Femur (tissue), 1 donor: ENCODE results near the gene CERS1.

Source experiments
- DNase-seq: peaks from one replicate; pipeline ENCODE4 v3.0.0-alpha.2; 2017

Gene CERS1

DNA sequence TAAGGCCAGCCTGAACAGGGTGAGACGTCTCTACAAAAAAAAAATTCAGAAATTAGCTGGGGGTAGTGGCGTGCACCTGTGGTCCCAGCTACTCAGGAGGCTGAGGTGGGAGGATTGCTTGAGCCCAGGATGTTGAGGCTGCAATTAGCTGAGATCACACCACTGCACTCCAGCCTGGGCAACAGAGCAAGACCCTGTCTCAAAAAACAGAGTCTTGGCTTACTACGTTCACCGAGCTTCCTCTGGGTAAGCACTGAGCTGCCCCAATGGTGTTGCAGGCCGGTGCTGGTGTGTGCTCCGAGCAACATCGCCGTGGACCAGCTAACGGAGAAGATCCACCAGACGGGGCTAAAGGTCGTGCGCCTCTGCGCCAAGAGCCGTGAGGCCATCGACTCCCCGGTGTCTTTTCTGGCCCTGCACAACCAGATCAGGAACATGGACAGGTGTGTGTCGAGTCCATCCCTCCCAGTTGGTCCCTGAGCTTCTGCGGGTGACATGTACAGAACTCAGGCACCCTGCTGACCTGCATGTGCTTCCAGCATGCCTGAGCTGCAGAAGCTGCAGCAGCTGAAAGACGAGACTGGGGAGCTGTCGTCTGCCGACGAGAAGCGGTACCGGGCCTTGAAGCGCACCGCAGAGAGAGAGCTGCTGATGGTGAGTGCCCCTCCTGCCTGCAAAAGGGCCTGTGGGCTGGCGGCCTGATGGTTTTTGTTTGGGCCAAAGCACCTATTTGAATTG, 40.1 kb downstream of the CERS1 start:
- no peak for DNase-seq

DNA sequence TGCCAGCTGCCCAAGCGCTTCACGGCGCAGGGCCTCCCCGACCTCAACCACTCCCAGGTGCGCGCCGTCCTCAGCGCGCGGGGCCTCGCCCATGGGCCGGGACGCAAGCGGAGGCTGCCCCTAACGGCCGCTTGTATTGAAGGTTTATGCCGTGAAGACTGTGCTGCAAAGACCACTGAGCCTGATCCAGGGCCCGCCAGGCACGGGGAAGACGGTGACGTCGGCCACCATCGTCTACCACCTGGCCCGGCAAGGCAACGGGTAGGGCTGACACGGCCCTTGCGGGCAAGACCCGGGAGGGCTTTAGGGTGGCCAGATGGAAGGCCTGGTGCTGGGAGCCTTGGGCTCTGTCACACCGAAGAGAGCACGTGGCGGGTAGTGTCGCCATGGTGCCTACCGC, 41.0 kb downstream of the CERS1 start:
- DNase-seq, result no peak

DNA sequence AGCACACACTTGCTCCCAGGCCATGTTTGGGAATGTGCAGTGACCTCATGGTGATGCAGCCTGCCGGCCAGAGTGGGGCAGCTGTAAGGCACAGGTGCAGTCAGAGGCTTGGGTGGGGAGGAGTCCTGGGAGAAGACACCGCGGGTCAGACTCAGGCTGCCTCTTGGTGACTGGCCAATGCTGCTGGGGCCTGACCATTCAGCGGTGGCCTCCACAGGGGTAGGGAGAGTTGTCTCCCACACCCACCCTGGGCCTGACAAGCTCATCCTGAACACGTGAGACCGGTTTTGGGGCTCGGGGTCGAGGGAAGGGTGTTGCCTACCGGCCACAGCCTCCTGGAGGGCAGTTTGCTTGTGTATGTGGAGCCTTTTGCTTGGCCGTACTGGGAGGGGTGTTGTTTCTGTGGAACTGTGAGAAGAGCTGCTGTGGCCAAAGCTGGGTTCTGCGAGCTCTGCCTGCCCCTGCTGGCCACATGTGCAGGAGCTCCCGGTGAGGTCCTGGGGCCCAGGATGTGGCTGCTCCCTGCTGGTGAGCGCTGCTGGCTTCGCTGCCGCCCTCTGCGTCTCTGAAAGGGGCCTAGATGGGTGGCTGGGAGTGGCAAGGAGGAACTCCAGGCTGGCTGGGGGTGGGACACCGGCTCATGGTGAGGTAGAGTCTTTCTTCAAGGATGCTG, 42.1 kb downstream of the CERS1 start:
- peak; percentile 23 for DNase-seq

DNA sequence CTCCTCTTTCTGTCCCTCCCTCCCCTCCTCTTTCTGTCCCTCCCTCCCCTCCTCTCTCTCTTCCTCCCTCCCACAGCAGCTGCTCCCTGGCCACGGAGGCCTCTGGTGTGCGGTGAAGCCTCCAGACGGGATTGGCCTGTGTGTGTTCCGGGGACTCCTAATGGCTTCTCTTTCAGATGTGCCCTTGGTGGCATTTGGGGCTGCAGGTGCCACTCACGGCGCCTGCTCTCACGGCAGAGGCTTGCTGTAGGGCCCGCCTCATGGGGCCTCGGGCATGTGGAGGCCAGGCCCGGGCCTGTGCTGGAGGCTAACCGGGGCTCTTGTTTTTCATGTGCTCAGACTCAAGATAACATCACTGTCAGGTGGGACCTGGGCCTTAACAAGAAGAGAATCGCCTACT, 43.3 kb downstream of the CERS1 start:
- DNase-seq, result no peak

DNA sequence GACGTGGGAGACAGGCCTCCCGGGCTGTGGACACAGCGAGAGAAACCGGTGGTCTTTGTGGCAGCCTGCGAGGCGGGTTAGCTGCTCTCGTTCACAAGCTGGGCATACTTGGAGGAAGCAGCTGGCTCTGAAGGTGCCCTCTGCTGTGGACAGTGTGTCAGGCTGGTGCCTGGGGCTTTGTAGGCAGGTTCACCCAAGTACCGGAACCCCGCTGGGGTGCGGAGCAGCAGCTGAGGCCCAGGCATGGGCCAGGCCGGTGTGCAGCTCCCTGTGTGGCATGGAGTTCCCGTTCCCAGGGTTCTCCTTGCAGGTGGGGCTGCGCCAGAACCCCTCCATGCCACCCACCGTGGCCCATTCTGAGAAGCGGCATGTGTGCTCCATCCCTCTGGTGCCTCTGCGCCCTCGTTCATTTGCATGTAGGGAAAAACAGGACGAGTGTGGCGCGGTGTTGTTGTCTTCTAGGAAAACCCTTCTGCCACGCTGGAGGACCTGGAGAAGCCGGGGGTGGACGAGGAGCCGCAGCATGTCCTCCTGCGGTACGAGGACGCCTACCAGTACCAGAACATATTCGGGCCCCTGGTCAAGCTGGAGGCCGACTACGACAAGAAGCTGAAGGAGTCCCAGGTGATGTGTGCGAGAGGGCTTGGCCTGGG, 44.2 kb downstream of the CERS1 start:
- DNase-seq, result peak; percentile 17

DNA sequence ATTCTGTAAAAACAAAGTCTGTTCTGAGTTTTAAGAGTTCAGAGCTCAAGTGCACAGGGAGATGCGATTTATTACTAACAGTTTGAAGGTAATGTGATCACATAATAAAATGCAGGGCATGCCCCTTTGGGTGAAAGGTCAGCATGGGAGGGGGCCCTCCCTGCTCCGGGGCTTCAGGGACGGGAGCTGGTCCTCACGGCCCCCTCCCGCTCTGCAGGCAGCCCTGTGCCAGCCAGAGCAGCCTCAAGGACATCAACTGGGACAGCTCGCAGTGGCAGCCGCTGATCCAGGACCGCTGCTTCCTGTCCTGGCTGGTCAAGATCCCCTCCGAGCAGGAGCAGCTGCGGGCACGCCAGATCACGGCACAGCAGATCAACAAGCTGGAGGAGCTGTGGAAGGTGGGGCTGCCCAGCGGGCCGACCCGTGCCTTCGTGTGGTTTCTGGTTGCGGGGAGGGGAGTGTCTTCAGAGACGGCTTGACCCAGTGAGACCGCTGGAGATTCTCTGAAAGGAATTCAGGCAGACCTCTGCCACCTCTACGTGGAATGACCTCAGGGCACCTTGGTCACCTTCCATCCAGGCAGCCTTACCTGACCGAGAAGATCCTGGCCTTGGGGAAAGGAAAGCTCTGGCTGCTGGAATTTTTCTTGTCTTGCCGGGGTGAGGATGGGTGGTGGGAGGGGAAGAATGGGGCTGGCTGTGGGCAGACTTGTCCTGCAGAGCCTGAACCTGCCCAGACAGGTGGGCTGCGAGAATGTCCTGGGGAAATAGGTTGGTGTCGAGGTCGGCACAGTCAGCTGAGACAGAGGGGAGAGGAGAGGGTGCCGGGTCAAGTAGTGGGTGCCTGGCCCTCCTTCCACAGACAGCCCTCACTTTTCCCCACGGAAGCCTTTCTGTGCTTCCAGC, 45.2 kb downstream of the CERS1 start:
- peak; percentile 36 for DNase-seq

DNA sequence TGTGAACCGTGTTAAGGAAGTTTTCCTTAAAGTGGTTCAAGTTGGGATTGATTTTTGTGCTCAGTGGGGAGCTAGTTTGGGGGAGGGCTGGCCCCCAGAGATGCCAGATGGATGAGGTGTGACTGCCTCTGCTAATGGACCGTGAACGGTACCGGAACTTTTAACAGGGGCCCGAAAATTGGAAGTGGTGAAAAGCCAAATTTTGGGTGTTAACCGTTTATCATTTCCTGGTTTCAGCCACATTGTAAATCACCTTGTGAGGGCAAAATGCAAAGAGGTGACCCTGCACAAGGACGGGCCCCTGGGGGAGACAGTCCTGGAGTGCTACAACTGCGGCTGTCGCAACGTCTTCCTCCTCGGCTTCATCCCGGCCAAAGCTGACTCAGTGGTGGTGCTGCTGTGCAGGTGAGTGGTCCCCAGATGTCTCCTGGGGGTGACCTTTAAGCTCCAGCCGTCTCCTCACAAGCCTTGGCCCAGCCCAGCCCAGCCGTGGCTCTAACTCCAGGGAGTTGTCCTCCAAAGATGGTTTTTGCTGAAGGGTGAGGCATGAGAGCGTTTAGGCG, 46.0 kb downstream of the CERS1 start:
- DNase-seq, result peak; percentile 21

DNA sequence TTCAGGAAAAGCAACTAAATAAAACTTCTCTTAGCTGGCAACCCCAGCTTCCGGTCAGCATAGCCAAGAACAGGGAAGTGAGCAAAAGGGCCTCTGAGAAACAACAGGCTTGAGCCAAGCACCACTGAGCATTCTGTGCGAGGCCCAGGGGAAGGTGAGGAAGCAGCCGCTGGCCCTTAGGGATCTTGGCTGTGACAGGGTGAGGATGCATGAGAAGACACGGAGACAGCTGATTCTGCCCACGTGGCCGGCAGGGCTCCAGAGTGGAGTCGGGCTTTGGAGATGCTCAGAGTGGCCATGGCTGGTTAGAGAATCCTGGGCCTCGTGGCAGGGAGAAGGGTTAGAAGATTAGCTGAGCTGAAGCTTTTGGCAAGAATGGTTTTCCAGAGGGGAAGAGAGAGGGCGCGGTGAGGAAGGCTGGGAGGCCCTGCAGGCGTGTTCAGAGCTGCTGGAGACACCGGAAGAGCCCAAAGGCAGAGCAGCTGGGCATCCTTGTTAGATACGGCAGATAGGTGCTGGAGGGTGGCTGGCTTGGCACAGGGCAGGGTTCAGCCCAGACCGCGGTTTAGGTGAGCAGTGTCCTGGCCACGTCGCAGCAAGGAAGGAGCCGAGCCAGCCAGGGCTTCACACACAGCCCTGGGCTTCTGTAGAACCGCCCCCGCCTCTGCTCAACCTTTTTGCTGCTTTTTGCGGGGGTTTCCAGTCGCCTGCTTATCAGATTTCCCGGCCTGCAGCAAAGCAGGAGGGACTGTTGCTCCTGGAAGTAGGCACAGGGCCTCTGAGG, 46.9 kb downstream of the CERS1 start:
- peak; percentile 85 for DNase-seq

DNA sequence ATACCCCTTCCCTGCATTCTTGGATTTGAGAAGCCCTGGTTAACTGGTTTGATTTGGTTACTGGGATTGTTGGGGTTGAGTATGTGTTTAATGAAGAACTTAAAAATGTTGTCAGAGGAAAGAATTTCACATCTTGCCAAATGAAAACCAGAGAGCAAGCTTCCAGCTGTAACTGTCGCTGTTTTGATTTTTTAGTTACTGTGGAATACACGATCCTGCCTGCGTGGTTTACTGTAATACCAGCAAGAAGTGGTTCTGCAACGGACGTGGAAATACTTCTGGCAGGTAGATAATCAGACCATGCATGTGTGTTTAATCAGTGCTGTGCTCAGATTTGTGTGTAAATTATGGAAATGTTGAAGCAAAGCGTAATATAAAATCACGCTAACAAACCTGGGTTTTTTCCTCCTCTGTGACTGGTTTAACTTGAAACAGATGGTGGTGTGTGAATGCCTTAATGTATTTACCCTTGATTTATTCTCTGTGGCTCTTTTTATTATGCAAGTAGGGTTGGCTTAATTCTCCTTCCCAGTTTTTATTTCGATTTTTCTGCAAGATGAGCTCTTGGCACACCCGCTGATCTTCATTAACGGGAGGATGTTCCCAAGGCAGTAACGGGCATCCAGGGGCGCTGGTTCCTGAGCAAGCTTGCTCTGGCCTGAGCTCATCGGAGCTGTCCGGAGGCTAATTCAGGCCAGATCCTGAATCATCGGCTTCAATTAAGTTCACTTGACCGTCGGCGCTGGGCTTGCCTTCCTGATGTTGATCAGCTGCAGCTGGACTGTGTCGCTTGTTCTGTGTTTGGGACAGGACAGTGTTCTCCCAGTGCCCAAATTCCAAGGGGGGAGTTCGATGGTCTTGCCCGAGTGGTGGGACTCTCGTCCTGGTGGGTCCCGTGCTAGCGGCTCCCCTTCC, 48.2 kb downstream of the CERS1 start:
- DNase-seq, result peak; percentile 51

DNA sequence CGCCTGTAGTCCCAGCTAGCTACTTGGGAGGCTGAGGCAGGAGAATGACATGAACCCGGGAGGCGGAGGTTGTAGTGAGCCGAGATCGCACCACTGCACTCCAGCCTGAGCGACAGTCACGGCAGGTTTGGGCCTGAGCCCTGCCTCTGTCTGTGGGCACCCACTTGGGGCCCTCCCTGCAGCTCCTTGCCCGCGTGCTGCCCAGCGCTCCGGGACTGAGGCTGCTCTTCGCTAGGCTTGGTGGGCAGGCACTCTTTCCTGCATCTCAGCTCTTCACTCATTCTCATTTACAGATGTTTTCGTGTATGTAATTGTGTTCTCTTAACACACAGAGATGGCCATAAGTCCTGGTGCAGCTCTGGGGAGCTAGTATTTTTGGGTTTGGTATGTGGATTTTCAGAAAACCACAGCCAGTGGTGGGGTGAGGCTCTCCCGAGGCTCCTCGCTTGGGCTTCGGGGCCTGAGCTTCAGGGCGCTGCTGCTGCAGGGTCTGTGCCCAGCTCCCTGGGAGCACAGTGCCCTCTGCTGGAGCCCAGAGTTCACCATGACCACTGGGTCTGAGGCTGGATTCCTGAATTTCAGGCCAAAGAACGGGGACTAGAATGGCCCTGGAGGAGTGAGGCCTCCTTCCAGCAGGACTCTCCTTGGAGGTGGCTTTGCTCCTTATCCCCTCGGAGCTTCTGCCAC, 49.0 kb downstream of the CERS1 start:
- DNase-seq, result peak; percentile 89

DNA sequence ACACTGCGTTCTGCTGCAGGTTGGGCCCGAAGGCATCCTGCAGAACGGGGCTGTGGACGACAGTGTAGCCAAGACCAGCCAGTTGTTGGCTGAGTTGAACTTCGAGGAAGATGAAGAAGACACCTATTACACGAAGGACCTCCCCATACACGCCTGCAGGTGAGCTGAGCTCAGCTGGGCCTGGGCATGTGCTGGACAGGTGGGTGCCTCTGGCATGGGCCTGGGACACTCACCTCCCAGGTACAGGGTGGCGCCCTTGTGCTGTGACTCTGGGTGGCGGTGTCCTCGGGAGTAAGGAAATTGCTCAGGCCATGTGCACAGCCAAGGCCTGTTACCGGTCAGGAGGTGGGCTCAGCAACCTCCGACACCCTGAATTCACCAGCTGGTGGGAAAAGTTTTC, 50.0 kb downstream of the CERS1 start:
- no peak for DNase-seq

DNA sequence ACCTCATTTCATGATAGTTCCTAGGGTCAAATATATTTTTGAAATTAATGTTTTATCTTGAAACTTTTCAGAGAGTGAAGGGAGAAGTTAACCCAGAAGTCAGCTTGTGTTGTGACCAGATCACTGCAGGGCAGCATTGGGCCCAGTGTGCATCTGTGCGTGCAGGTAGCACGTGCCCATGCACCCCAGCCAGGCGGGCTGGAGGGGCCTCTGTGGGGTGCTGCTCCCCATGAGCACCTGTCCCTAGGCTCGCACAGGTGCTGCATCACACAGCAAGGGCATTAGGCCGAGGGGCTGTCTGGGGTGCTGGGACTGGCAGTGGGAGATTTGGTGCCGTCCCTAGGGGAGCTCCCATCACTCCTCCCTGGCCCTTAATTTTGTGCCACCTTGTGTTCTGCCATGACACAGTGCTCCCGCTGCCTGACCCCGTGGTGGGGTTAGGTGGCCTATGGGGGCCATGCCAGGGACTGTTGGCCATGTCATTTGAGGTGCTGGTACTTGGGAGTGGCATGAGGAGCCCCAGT, 51.1 kb downstream of the CERS1 start:
- no peak for DNase-seq

DNA sequence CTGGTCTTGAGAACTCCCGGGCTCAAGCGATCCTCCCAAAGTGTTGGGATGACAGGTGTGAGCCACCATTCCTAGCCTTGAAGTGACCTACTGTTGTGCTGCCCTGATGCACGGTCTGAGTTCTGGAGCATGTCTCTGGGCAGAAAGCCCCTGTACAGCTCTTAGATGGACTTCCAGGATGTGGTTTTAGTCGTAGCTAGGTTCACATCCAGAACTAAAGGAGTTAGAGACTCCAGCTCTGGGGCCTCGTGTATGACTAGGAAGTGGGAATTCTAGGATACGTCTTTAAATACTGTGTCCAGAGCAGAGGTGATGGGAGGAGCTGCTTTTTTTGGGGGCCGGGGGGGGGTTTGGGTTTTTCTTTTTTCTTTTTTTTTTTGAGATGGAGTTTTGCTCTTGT, 52.0 kb downstream of the CERS1 start:
- DNase-seq, result no peak

DNA sequence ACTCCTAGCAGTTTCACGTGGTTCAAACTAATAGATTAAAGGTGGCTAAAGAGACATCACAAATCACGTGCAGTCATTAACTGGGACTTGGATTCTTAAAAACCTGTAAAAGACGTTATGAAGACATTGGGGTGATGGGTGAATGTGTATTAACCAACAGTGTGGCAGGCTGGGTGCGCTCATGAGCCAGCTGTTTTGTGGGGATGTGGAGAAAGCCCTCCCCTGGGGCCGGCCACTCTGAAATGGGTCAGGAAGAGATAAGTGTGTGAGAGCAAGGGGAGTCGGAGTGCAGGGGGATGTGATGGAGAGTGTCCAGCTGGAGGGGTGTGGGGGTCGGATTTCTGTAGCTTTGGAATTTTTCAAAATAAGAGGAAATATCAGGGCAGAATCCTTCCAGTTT, 53.8 kb downstream of the CERS1 start:
- DNase-seq, result no peak

DNA sequence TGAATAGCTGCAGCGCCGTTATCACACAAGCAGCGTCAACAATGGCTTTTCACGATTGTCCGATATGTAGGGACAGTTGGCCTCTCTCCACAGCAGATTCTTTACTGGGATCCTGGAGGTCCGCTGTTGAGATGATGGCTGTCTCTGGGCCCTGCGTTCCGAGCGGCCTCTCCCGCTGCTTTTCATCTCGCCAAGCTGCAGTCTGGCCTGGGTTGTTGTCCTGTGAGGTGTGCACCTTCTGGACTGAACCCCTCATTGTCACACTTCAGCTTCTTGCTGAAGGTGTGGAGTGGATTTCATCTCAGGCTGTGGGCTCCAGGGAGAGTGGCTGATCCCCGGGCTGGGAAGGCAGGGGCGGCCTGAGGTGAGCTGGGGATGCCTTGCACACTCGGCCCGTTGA, 54.6 kb downstream of the CERS1 start:
- no peak for DNase-seq

DNA sequence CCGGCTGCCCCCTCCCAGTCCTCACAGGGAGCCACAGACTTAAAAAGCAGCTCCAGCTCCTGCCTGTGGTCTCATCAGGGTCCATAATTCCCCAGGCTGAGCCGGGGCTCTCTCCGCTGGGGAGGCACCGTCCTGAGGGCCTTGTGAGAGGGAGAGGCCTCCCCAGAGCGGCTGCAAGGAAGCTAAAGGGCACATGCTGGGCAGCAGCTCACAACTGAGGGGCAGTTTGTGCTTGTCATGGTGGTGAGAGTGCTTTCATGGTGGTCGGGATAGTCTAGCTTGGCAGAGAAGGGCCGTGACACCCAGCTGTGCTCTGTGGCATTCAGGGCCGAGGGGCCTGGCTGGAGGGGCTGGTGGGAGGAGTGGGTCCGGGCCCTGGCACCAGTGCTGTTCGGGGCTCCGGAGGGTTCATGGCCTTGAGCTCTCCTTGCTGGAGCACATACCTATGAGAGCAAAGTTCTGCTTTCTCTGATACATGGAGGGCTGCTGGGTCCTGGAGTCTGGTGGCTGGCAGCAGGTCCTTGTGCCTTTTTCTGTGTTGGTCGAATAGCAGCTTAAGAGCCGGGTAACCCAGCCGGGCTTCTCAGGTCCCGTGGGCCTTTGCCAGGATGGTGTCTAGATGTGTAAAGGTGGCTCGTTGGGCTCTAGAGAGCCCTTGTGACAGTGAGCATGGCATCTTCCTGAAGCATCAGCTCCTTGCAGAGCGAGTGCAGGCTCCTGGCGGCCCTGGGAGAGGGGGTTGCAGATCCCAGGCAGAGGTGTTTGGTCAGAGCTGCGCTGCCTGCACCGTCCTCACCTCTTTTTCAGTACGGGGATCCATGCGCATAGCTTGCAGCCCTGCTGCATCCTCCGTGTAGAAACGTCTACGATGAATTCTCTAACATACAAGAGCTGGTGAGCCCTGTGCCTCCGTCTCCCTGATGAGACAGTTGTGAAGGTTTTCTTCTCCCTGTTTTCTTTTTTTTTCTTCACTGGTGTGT, 55.4 kb downstream of the CERS1 start:
- DNase-seq, result no peak

DNA sequence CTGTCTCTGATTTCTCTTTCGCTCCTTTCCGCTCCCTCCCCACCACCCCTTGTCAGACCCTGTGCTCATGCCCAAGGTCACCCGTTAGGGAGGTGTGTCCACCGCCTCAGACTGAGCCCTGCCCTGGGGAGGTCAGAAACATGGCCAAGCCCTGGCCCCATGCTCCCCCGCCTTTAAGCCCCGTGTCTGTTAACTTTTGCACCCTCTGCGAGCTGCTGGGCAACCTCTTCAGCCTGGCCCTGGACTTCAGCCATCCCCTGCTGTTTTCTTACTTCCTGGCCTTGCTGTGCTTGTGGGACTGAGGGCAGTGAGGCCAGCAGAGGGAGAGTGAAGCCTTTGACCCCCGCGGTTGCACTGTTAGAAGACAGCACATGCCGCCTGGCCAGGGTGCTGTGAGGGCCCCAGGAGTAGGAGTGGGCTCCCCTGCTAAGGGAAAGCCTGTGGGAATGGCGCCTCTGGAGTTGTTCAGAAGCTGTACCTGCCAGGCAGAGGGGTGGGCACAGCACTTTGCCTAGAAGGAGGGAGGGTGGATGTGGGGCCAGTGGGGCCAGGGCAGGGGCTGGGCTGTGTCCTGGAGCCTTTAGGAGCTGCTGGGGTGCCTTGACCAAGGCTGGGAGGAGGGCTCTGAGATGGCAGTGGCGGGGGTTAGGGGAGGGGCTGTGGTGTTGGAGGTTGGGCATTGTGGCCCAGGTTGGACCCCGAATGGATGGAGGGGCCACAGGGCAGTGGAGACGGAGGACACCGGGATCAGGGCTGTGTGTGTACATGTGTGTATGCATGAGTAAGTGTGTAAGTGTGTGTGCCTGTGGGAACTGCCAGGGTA, 56.3 kb downstream of the CERS1 start:
- no peak for DNase-seq

DNA sequence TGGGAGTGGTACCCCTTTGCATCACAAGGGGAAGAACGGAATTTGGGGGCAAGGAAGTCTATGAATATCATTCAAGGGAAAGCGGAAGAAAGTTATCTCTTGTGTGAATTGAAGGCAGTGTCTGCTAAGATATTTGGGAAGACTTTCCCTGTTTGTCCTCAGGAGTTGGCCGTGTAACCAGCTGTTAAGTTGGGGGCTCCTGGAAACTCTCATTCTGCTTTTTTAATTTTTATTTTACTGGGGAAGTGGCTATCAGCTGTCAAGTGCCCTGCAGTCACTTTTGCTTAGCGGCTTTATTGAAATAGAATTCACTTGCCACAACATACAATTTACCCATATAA, 61.3 kb downstream of the CERS1 start:
- no peak for DNase-seq
